H1 (cell line): ENCODE measurements around the gene GMPR2. TPM values are rescaled to one million over a fixed set of nuclear protein-coding genes. Genes with fewer than 3 reads are reported as not detected.

ENCODE experiments used
- ASH2L ChIP-seq: fragments of 200-600, 300-600 bp; sonication (generic); IDR thresholded peaks from one replicate; pipeline ENCODE4 v1.7.1; 2017; ENCODE audit warnings: low read length
- BCL11A ChIP-seq, 2 experiments: IDR thresholded peaks; one replicate each; pipeline ENCODE4 v1.6.1; 2011; ENCODE audit warnings: low read depth in 2 of 2, low read length in 2 of 2, mild to moderate bottlenecking in 2 of 2
- CEBPB ChIP-seq: IDR thresholded peaks from 2 replicates; pipeline ENCODE4 v1.6.1; 2012; ENCODE audit warnings: low read depth, low read length
- EGR1 ChIP-seq: IDR thresholded peaks from 2 replicates; pipeline ENCODE4 v1.6.1; 2011; ENCODE audit warnings: low read depth, low read length, borderline replicate concordance
- JUND ChIP-seq: IDR thresholded peaks from 2 replicates; pipeline ENCODE4 v1.6.1; 2011; ENCODE audit warnings: mild to moderate bottlenecking, improper control_type of control experiment, low read length
- RBBP5 ChIP-seq: IDR thresholded peaks from 2 replicates; pipeline ENCODE4 v1.7.1; 2012; ENCODE audit warnings: low read depth, mild to moderate bottlenecking, inconsistent platforms, low read length, moderate library complexity, borderline replicate concordance
- RXRA ChIP-seq: IDR thresholded peaks from 2 replicates; pipeline ENCODE4 v1.6.1; 2011; ENCODE audit warnings: low read depth, mild to moderate bottlenecking, low read length, moderate library complexity; ENCODE audit not compliant: insufficient read depth
- SIN3A ChIP-seq, 2 experiments: IDR thresholded peaks in 1 of 2; conservative IDR thresholded peaks in 1 of 2; 2 replicates each; pipeline ENCODE4 v1.6.1; 2011 to 2012; ENCODE audit warnings: low read length in 2 of 2, improper control_type of control experiment in 1 of 2, low read depth in 1 of 2, mild to moderate bottlenecking in 1 of 2
- TAF1 ChIP-seq: IDR thresholded peaks from 2 replicates; pipeline ENCODE4 v1.6.1; 2011; ENCODE audit warnings: mild to moderate bottlenecking, low read depth, low read length
- USF2 ChIP-seq: IDR thresholded peaks from 2 replicates; pipeline ENCODE4 v1.6.1; 2011; ENCODE audit warnings: low read length, improper control_type of control experiment
- polyA plus RNA-seq, 7 experiments: library from polyadenylated mRNA; depleted of rRNA in 3 of 7; stranded (reverse) in 5 of 7; unstranded in 2 of 7; fragments of >200 nt in 5 of 7; fragments of 200-250 nt in 2 of 7; gene quantifications; 1 replicate in 5 of 7; 2 replicates in 1 of 7; 4 replicates in 1 of 7; pipeline versions ENCODE4 v1.2.1 to v1.2.3, GENCODE V29; 2011 to 2013; ENCODE audit warnings: missing spikeins in 2 of 7, mixed read lengths in 2 of 7
- total RNA-seq: library from RNA; stranded (reverse); fragmentation: NEBNext Ultra II Directional; extraction: Animal tissue kit (Norgen Biotek cat#: 25700); gene quantifications from 2 replicates; pipeline ENCODE4 v1.2.1, GENCODE V29; 2021
- TF ChIP-seq, protein P1 (sequence below): fragments of 300-600 bp; sonication (generic); IDR thresholded peaks from 2 replicates; pipeline ENCODE4 v1.7.1; 2012; ENCODE audit warnings: low read length, moderate library complexity, mild to moderate bottlenecking, inconsistent platforms; ENCODE audit not compliant: insufficient replicate concordance

The GMPR2 gene
- total and polyA plus RNA-seq, 2 of the 8 experiments (the other 6 are each of a cell fraction or from before 2014, with no cell fraction given): 61.6 to 85.3 TPM

- TF ChIP-seq, protein P1, sequence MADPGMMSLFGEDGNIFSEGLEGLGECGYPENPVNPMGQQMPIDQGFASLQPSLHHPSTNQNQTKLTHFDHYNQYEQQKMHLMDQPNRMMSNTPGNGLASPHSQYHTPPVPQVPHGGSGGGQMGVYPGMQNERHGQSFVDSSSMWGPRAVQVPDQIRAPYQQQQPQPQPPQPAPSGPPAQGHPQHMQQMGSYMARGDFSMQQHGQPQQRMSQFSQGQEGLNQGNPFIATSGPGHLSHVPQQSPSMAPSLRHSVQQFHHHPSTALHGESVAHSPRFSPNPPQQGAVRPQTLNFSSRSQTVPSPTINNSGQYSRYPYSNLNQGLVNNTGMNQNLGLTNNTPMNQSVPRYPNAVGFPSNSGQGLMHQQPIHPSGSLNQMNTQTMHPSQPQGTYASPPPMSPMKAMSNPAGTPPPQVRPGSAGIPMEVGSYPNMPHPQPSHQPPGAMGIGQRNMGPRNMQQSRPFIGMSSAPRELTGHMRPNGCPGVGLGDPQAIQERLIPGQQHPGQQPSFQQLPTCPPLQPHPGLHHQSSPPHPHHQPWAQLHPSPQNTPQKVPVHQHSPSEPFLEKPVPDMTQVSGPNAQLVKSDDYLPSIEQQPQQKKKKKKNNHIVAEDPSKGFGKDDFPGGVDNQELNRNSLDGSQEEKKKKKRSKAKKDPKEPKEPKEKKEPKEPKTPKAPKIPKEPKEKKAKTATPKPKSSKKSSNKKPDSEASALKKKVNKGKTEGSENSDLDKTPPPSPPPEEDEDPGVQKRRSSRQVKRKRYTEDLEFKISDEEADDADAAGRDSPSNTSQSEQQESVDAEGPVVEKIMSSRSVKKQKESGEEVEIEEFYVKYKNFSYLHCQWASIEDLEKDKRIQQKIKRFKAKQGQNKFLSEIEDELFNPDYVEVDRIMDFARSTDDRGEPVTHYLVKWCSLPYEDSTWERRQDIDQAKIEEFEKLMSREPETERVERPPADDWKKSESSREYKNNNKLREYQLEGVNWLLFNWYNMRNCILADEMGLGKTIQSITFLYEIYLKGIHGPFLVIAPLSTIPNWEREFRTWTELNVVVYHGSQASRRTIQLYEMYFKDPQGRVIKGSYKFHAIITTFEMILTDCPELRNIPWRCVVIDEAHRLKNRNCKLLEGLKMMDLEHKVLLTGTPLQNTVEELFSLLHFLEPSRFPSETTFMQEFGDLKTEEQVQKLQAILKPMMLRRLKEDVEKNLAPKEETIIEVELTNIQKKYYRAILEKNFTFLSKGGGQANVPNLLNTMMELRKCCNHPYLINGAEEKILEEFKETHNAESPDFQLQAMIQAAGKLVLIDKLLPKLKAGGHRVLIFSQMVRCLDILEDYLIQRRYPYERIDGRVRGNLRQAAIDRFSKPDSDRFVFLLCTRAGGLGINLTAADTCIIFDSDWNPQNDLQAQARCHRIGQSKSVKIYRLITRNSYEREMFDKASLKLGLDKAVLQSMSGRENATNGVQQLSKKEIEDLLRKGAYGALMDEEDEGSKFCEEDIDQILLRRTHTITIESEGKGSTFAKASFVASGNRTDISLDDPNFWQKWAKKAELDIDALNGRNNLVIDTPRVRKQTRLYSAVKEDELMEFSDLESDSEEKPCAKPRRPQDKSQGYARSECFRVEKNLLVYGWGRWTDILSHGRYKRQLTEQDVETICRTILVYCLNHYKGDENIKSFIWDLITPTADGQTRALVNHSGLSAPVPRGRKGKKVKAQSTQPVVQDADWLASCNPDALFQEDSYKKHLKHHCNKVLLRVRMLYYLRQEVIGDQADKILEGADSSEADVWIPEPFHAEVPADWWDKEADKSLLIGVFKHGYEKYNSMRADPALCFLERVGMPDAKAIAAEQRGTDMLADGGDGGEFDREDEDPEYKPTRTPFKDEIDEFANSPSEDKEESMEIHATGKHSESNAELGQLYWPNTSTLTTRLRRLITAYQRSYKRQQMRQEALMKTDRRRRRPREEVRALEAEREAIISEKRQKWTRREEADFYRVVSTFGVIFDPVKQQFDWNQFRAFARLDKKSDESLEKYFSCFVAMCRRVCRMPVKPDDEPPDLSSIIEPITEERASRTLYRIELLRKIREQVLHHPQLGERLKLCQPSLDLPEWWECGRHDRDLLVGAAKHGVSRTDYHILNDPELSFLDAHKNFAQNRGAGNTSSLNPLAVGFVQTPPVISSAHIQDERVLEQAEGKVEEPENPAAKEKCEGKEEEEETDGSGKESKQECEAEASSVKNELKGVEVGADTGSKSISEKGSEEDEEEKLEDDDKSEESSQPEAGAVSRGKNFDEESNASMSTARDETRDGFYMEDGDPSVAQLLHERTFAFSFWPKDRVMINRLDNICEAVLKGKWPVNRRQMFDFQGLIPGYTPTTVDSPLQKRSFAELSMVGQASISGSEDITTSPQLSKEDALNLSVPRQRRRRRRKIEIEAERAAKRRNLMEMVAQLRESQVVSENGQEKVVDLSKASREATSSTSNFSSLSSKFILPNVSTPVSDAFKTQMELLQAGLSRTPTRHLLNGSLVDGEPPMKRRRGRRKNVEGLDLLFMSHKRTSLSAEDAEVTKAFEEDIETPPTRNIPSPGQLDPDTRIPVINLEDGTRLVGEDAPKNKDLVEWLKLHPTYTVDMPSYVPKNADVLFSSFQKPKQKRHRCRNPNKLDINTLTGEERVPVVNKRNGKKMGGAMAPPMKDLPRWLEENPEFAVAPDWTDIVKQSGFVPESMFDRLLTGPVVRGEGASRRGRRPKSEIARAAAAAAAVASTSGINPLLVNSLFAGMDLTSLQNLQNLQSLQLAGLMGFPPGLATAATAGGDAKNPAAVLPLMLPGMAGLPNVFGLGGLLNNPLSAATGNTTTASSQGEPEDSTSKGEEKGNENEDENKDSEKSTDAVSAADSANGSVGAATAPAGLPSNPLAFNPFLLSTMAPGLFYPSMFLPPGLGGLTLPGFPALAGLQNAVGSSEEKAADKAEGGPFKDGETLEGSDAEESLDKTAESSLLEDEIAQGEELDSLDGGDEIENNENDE: no peak
- TF ChIP-seq RXRA (no peak), USF2 (no peak), RBBP5 (no peak), SIN3A (conservative IDR thresholded peaks at IDR 0.05 in 1 of 2, IDR thresholded peaks at IDR 0.05 in 1 of 2; ENCODE audit: low read depth in 1 of 2, low read length in 2 of 2) (no peak), JUND (no peak), ASH2L (no peak), TAF1 (no peak), BCL11A (IDR thresholded peaks at IDR 0.05; ENCODE audit: low read depth in 2 of 2, low read length in 2 of 2) (no peak), EGR1 (no peak), CEBPB (no peak)
Measured at GRCh38 chr14:24219521-24219920, 13.2 kb upstream of the GMPR2 start (continued).
